ENCODE data around the gene SIK3.
"Not testable (repeated sequence)": the region's sequence is repeated elsewhere in the genome, so short reads cannot be mapped to it uniquely, and the experiment has no call there.

SIK3 gene

DNA sequence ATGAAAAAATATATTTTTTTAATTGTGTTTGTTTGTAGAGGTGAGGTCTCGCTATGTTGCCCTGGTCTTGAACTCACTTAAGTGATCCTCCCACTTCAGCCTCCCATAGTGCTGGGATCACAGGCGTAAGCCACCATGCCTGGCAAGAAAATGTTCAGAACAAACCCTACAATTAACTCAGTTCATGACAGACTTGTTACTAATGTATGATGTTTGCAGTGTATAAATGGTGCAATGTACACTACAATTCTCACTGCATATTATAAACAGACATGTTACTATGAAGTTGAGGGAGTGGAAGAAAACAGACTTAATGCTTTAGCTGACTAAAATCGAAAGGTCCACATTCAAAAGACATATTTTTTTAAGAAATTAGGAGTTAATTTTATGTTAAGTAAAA is 59.0 kb downstream of the SIK3 start:
- CTCF ChIA-PET, result interaction anchor here (0.6 to 2.2 kb wide), 9 partner anchors 10 to 109 kb away, joined by 3 to 7 read pairs (median 5); no protein-coding TSS in a partner anchor
- Histone ChIP-seq H3K4me1 (ENCODE audit: control extremely low read depth in 1 of 4, control insufficient read depth in 4 of 4, insufficient read depth in 4 of 4, low read length in 3 of 4) (peaks cover 6 to 52% (median 14%) of the 10 kb centered on the region in 4 experiments), H3K27me3 (replicated peaks in 2 of 5; ENCODE audit: control insufficient read depth in 4 of 5, insufficient read depth in 5 of 5, low read length in 4 of 5) (no peaks in the 10 kb centered on the region), H3K9me3 (ENCODE audit: control extremely low read depth in 1 of 5, control insufficient read depth in 4 of 5, insufficient read depth in 2 of 5, low read depth in 1 of 5, low read length in 4 of 5) (no peaks in the 10 kb centered on the region), H3K4me3 (ENCODE audit: control insufficient read depth in 1 of 7, extremely low read depth in 1 of 7, insufficient read depth in 4 of 7, low read depth in 2 of 7, low read length in 6 of 7) (no peak overlapping the region), H3K27ac (ENCODE audit: insufficient read depth in 1 of 2, low read depth in 1 of 2, low read length in 2 of 2, poor library complexity in 1 of 2, severe bottlenecking in 2 of 2) (no peak overlapping the region), H3K36me3 (ENCODE audit: control insufficient read depth in 4 of 4, insufficient read depth in 4 of 4, low read length in 3 of 4) (no peaks in the 10 kb centered on the region)
- no peak for DNase-seq
- no CpG with 5 or more reads among the region's 3 CpGs for WGBS (ENCODE audit: insufficient coverage)
- POLR2A ChIA-PET, result interaction anchor here (0.7 kb wide), 1 partner anchor 18 kb away, joined by 5 read pairs; no protein-coding TSS in a partner anchor

DNA sequence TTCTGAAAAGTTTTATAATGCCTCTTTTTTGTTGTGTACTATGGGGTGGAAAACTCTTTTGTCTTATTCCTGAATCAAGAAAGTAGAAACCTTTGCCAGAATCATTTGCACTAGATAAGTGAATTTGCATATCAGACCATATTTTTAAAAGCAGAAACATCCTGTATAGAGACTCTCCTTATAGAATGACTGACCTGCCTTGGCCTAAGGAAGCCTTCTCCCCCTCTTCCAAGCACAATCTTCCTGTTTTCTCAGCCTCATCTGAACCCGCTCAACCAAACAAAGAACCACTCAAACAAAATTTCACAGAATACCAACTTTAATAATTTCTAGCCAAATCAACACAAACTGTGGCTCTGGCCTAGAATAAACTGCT is 60.3 kb downstream of the SIK3 start:
- Histone ChIP-seq H3K9me3 (ENCODE audit: control extremely low read depth in 1 of 5, control insufficient read depth in 4 of 5, insufficient read depth in 2 of 5, low read depth in 1 of 5, low read length in 4 of 5) (no peaks in the 10 kb centered on the region), H3K27me3 (replicated peaks in 2 of 5; ENCODE audit: control insufficient read depth in 4 of 5, insufficient read depth in 5 of 5, low read length in 4 of 5) (no peaks in the 10 kb centered on the region), H3K36me3 (ENCODE audit: control insufficient read depth in 4 of 4, insufficient read depth in 4 of 4, low read length in 3 of 4) (no peaks in the 10 kb centered on the region), H3K27ac (ENCODE audit: insufficient read depth in 1 of 2, low read depth in 1 of 2, low read length in 2 of 2, poor library complexity in 1 of 2, severe bottlenecking in 2 of 2) (peak overlapping the region; percentile 1 to 76), H3K4me1 (ENCODE audit: control extremely low read depth in 1 of 4, control insufficient read depth in 4 of 4, insufficient read depth in 4 of 4, low read length in 3 of 4) (peaks cover 6 to 44% (median 13%) of the 10 kb centered on the region in 4 experiments), H3K4me3 (ENCODE audit: control insufficient read depth in 1 of 7, extremely low read depth in 1 of 7, insufficient read depth in 4 of 7, low read depth in 2 of 7, low read length in 6 of 7) (peak overlapping the region in 2 of 7 experiments; percentile 26 to 34)
- POLR2A ChIA-PET, result interaction anchor here (0.5 kb wide), 1 partner anchor 91 kb away, joined by 3 read pairs; no protein-coding TSS in a partner anchor
- peak in 1 of 3 donors; percentile 30 for DNase-seq
- 33% methylated on average over 1 of the region's 1 CpG for WGBS (ENCODE audit: insufficient coverage)
- CTCF ChIA-PET, result interaction anchor here (1.1 to 3.1 kb wide), 3 partner anchors 12 to 108 kb away, joined by 3 to 9 read pairs (median 5); no protein-coding TSS in a partner anchor

DNA sequence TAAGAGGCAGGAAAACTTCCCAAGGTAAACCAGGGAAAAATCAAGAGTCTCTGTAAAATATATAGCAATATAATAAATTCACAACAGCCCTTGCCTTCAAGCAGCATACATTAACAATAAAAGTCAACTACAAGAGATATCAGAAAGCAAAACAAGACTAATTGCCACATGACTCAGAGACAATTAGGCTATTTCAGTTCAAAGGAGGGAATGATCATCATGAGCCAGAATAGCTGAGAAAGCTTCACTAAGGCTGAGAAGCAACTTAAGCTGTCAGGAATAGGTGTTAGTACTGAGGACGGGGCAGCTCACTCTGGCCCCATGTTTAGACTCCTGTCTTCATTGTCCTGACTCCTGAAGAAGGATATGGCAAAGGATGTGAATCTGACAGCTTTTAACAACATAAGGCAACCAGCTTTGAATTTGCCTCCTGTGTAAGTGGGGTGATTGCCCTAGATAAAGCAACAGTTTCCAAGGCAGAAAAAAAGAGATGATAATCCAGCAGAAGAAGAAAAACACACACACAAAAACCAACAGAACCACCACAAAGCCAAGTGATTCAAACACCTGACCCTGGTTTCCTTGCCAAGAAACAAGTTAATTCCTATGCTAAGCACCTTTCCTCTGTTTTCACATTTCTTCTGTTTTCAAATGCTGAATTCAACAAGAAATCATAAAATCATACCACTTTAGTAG is 60.8 kb downstream of the SIK3 start:
- H3K27ac ChIP-seq (ENCODE audit: insufficient read depth in 1 of 2, low read depth in 1 of 2, low read length in 2 of 2, poor library complexity in 1 of 2, severe bottlenecking in 2 of 2), result peak overlapping the region; percentile 1 to 76
- ChIA-PET CTCF (interaction anchor here (0.7 to 3.1 kb wide), 2 partner anchors 12 to 40 kb away, joined by 3 to 9 read pairs; no protein-coding TSS in a partner anchor), POLR2A (no interaction called here)
- H3K27me3 ChIP-seq (replicated peaks in 2 of 5; ENCODE audit: control insufficient read depth in 4 of 5, insufficient read depth in 5 of 5, low read length in 4 of 5), result no peaks in the 10 kb centered on the region
- 86% methylated on average over 1 of the region's 1 CpG for WGBS (ENCODE audit: insufficient coverage)
- peak in 2 of 3 donors; percentile 55 to 73 for DNase-seq
- peak overlapping the region in 2 of 7 experiments; percentile 26 to 34 for H3K4me3 ChIP-seq (ENCODE audit: control insufficient read depth in 1 of 7, extremely low read depth in 1 of 7, insufficient read depth in 4 of 7, low read depth in 2 of 7, low read length in 6 of 7)
- H3K4me1 ChIP-seq (ENCODE audit: control extremely low read depth in 1 of 4, control insufficient read depth in 4 of 4, insufficient read depth in 4 of 4, low read length in 3 of 4), result peaks cover 6 to 41% (median 13%) of the 10 kb centered on the region in 4 experiments
- H3K9me3 ChIP-seq (ENCODE audit: control extremely low read depth in 1 of 5, control insufficient read depth in 4 of 5, insufficient read depth in 2 of 5, low read depth in 1 of 5, low read length in 4 of 5), result no peaks in the 10 kb centered on the region
- H3K36me3 ChIP-seq (ENCODE audit: control insufficient read depth in 4 of 4, insufficient read depth in 4 of 4, low read length in 3 of 4), result no peaks in the 10 kb centered on the region

DNA sequence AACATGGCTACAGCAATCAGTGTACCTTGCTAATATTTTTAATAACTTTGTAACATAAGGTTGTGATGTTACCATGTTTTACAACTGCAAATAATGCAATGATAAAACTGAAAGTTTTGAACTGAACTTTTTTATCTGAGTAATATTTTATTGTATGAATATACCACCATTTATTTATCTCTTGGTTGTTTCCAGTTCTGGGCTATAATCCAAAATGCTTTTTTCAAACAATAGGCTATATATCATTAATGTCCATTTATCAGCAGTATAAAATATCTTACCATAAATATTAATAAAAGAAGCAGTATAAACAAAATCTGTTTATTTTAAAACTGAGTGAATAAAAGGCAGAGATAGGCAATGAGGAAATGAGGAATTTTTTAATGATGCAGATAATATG is 63.3 kb downstream of the SIK3 start:
- H3K4me1 ChIP-seq (ENCODE audit: control extremely low read depth in 1 of 4, control insufficient read depth in 4 of 4, insufficient read depth in 4 of 4, low read length in 3 of 4), result peaks cover 6 to 26% (median 11%) of the 10 kb centered on the region in 4 experiments
- CTCF ChIA-PET, result interaction anchor here (0.9 to 3.1 kb wide), 3 partner anchors 10 to 42 kb away, joined by 3 to 9 read pairs (median 4); no protein-coding TSS in a partner anchor
- POLR2A ChIA-PET, result no interaction called here

DNA sequence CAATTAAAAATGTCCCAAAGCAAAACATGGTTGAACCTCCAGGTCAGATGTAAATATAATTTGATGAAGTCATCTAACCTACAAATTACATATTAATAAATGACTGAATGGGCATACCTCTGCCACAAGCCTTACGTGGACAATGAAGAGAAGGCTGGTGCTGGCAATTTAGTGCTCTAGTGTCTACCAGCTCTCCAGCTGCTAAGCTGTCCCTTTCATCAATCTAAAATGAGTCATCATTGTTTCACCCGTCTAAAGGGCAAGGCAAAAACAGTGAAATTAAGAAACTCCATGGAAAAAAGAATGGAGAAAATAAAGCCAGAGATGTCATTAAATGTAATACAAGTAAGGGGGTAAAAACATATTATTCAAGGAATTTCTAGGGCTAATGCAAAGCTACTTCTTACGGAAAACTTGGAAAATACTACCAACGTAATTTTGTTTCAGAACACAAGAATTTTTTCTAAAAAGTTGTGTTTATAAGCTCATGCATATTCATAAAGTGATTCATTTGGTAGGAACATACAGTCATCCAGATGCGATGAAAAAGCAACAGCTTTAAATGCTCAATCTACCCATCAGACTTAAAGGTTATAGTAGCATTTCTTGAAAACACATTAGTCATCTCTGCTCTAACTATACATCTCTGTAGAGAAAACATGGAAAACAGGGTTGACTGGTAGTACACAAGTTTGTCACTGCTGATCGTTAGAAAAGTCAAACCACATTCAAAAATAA is 71.5 kb downstream of the SIK3 start:
- H3K36me3 ChIP-seq (ENCODE audit: control insufficient read depth in 4 of 4, insufficient read depth in 4 of 4, low read length in 3 of 4), result no peaks in the 10 kb centered on the region
- H3K4me1 ChIP-seq (ENCODE audit: control extremely low read depth in 1 of 4, control insufficient read depth in 4 of 4, insufficient read depth in 4 of 4, low read length in 3 of 4), result peaks cover 0 to 30% (median 21%) of the 10 kb centered on the region in 4 experiments
- ChIA-PET POLR2A (interaction anchor here (0.6 to 0.7 kb wide), 2 partner anchors 43 to 48 kb away, joined by 3 to 4 read pairs; no protein-coding TSS in a partner anchor), CTCF (interaction anchor here (0.6 to 1.6 kb wide), 6 partner anchors 7 to 79 kb away, joined by 3 to 7 read pairs (median 3); no protein-coding TSS in a partner anchor)
- H3K9me3 ChIP-seq (ENCODE audit: control extremely low read depth in 1 of 5, control insufficient read depth in 4 of 5, insufficient read depth in 2 of 5, low read depth in 1 of 5, low read length in 4 of 5), result no peaks in the 10 kb centered on the region
- no peak overlapping the region for H3K4me3 ChIP-seq (ENCODE audit: control insufficient read depth in 1 of 7, extremely low read depth in 1 of 7, insufficient read depth in 4 of 7, low read depth in 2 of 7, low read length in 6 of 7)
- WGBS (ENCODE audit: insufficient coverage), result 90% methylated on average over 2 of the region's 6 CpGs
- DNase-seq, result peak in 1 of 3 donors; percentile 37
- no peaks in the 10 kb centered on the region for H3K27me3 ChIP-seq (replicated peaks in 2 of 5; ENCODE audit: control insufficient read depth in 4 of 5, insufficient read depth in 5 of 5, low read length in 4 of 5)
- H3K27ac ChIP-seq (ENCODE audit: insufficient read depth in 1 of 2, low read depth in 1 of 2, low read length in 2 of 2, poor library complexity in 1 of 2, severe bottlenecking in 2 of 2), result no peak overlapping the region

More for the DNA sequence above, 63.3 kb downstream of the SIK3 start:
- H3K27me3 ChIP-seq (replicated peaks in 2 of 5; ENCODE audit: control insufficient read depth in 4 of 5, insufficient read depth in 5 of 5, low read length in 4 of 5), result no peaks in the 10 kb centered on the region
- no peaks in the 10 kb centered on the region for H3K9me3 ChIP-seq (ENCODE audit: control extremely low read depth in 1 of 5, control insufficient read depth in 4 of 5, insufficient read depth in 2 of 5, low read depth in 1 of 5, low read length in 4 of 5)
- H3K36me3 ChIP-seq (ENCODE audit: control insufficient read depth in 4 of 4, insufficient read depth in 4 of 4, low read length in 3 of 4), result no peaks in the 10 kb centered on the region
- H3K4me3 ChIP-seq (ENCODE audit: control insufficient read depth in 1 of 7, extremely low read depth in 1 of 7, insufficient read depth in 4 of 7, low read depth in 2 of 7, low read length in 6 of 7), result no peak overlapping the region
- DNase-seq, result no peak
- H3K27ac ChIP-seq (ENCODE audit: insufficient read depth in 1 of 2, low read depth in 1 of 2, low read length in 2 of 2, poor library complexity in 1 of 2, severe bottlenecking in 2 of 2), result no peak overlapping the region

DNA sequence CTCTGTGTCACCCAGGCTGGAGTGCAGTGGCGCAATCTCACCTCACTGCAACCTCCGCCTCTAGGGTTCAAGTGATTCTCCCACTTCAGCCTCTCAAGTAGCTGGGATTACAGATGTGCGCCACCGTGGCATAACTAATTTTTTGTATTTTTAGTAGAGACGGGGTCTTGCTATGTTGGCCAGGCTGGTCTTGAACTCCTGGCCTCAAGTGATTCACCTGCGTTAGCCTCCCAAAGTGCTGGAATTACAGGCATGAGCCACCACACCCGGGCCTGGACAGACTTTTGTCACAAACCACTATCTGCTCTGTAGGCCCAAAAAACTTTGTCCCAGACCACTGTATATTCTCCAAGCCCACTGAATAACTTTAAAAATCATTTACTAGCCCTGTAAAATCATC is 74.5 kb downstream of the SIK3 start:
- POLR2A ChIA-PET; H3K9me3 ChIP-seq (ENCODE audit: control extremely low read depth in 1 of 5, control insufficient read depth in 4 of 5, insufficient read depth in 2 of 5, low read depth in 1 of 5, low read length in 4 of 5); H3K36me3 ChIP-seq (ENCODE audit: control insufficient read depth in 4 of 4, insufficient read depth in 4 of 4, low read length in 3 of 4); H3K27ac ChIP-seq (ENCODE audit: insufficient read depth in 1 of 2, low read depth in 1 of 2, low read length in 2 of 2, poor library complexity in 1 of 2, severe bottlenecking in 2 of 2); H3K4me3 ChIP-seq (ENCODE audit: control insufficient read depth in 1 of 7, extremely low read depth in 1 of 7, insufficient read depth in 4 of 7, low read depth in 2 of 7, low read length in 6 of 7); DNase-seq; H3K27me3 ChIP-seq (replicated peaks in 2 of 5; ENCODE audit: control insufficient read depth in 4 of 5, insufficient read depth in 5 of 5, low read length in 4 of 5): not testable (repeated sequence)
- CTCF ChIA-PET, result interaction anchor here (1.4 kb wide), 1 partner anchor 81 kb away, joined by 3 read pairs; no protein-coding TSS in a partner anchor
- WGBS (ENCODE audit: insufficient coverage), result 100% methylated on average over 7 of the region's 7 CpGs
- peaks cover 0 to 39% (median 28%) of the 10 kb centered on the region in 4 experiments for H3K4me1 ChIP-seq (ENCODE audit: control extremely low read depth in 1 of 4, control insufficient read depth in 4 of 4, insufficient read depth in 4 of 4, low read length in 3 of 4)
